Anterior cingulate cortex (tissue), 58 donors: Measurements from ENCODE around the gene PHF21B.
"Not testable (repeated sequence)": the region's sequence is repeated elsewhere in the genome, so short reads cannot be mapped to it uniquely, and the experiment has no call there.

Experiments used
- DNase-seq, 58 donors: peaks; one replicate each; lab custom pipeline; 2025; lab: John Stamatoyannopoulos, UW

Gene PHF21B

DNA sequence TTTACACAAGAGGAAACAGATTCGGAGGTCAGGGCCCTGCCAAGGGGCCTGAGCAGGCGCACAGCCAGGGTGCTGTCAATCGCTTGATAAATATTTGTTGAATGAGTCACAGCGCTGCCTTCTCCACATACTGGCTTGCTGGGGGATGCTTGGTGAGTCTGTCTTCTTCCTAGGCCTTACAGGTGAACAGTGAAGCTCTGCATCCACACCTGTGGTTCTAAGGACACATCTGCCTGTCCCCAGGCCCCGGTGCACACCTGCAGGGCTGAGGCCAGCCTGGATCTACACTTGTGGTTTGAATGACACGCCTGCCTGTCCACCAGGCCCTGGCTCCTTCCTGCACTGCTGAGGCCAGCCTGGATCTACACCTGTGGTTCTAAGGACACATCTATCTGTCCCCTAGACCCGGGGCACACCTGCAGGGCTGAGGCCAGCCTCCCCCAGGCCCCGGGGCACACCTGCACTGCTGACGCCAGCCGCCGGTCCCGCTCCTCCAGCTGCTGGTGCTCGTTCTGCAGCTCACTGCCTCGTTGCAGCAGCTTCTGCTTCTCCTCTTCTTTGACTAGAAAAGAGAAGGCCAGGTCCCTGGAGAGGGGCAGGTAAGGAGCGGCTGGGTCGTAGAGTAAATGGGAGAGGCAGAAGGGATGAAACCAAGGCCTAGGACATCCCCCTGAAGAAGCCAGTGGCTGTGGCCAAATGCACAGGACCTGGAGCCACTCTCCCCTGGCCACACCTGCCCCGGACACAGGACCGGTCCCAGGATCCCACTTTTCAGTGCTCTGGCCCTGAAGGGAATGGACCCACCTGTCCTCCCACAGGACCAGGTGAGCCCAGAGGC lies 124.6 kb downstream of the PHF21B start:
- DNase-seq: no peak

DNA sequence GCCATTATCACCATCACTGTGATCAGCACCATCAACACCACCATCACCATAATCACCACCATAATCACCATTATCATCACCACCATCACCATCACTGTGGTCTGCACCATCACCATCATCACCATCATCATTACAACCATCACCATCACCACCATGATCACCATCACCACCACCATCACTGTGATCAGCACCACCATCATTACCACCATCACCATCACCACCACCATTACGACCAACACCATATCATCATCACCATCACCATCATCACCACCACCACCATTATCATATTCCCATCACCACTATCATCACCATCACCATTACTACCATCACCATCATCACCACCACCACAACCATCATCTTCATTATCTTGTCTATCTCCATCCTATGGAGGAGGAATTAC lies 125.2 kb downstream of the PHF21B start:
- no peak for DNase-seq

DNA sequence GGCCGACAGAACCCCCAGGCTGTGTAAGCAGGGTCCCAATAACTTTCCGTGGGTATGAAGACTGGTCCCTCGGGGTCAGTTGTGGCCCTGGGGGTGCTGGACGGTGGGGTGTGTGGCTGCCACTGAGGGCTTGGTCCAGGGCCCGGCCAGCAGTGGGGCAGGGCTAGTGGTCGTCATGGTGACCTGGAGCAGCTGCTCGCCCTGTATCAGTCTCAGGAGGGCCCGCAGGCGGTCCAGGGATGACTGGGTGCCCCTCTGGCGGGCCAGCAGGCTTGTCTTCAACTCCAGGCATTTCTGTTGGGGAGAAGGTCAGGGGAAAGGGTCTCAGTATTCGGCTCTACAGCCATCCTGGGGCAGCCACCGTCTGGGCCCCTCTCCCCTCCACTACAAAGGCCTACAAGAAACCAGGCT lies 126.8 kb downstream of the PHF21B start:
- no peak for DNase-seq

DNA sequence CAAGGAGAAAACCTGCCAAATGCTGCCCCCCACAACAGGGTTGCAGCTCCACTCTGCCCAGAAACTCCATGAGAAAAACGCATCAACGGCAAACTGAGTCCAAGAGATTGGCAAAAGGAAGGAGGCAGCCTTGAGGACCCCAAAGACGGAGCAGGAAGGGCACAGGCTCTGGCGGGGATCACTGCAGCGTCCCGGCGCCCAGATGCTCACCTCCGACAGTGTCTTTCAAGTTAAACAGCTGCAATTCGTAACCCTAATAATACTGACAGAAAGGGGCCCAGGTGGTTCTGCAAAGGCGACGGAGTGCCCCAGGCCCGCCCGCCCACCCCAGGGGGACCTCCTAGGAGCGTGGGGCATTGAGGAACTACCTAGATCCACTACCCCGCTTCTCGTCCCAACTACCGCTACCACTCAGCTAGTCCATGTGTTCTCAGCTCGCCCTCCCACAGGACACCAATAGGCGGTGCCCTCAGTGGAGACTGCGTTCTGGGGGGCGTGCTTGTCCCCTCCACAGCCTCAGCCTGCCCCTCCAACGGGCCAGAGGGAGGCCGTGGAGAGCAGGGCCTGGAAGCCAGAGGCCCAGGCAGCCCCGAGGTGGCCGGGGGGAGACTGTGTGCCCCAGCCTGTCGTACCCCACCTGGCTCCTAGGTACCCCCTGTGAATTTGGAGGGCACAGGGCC lies 127.4 kb downstream of the PHF21B start:
- no peak for DNase-seq

DNA sequence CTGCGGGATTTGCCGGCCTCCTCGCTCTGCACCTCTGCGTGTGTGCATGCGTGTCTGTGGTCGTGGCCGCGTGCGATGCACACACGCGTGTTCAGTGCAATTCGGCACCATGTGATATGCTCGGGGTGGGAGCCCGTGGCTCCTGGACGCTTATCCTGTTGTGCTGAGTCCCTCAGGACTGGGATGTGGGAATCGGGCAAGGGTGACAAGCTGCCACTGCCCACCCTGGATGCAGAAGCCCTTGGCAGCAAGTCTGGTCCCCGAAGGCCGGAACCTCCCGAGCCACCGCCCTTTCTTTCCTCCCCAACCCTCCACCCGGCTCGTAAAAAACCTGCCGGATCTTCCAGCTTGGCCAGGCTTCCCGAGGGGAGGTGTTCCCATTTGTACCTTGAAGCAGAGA lies 128.2 kb downstream of the PHF21B start:
- no peak for DNase-seq

DNA sequence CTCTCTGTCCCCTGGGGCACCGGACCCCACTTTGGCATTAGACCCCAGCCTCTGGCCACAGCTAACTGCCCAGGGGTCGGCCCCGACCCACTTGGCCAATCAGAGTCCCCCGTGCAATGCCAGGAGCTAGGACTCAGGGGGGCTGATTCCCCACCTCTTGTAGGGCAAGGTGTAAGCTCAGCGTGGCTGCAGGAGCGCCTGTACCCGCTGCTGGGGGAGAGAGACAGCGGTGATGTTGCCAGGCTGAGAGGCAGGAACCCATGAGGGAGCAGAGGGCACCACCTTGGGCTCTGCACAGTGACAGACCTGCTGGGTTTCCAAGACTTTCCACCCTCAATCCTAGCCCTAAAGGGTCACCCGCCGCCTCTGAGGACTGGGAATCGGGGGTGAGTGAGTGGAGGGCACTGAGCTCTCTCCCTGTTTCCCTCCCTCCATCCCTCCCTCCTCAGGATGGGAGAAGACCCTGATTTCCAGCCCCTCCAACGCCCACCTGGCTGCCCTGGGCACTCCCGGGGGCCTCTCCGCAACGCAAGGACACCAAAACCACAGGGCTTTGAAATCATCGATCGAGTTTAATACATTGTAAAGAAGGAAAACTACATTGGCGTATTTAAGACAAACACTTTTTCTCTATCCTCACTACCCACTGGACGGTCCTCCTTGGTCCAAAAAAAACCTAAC lies 129.1 kb downstream of the PHF21B start:
- DNase-seq: no peak

DNA sequence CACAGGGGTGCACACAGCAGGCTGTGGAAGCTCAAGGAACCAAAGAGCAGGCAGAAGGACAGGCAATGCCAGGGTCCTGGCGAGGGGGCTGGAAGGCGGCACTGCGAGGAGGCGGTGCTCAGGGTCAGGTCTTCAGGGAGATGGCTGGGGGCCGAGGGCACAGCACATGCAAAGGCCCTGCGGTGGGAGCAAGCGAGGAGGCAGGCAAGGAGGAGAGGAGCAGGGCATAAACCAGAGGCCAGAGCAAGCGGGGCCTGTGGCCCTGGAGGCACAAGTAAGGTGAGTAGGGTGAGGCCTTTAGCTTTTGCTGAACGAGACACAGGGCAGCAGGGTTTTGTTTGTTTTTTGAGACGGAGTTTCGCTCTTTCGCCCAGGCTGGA lies 130.5 kb downstream of the PHF21B start:
- DNase-seq: no peak

DNA sequence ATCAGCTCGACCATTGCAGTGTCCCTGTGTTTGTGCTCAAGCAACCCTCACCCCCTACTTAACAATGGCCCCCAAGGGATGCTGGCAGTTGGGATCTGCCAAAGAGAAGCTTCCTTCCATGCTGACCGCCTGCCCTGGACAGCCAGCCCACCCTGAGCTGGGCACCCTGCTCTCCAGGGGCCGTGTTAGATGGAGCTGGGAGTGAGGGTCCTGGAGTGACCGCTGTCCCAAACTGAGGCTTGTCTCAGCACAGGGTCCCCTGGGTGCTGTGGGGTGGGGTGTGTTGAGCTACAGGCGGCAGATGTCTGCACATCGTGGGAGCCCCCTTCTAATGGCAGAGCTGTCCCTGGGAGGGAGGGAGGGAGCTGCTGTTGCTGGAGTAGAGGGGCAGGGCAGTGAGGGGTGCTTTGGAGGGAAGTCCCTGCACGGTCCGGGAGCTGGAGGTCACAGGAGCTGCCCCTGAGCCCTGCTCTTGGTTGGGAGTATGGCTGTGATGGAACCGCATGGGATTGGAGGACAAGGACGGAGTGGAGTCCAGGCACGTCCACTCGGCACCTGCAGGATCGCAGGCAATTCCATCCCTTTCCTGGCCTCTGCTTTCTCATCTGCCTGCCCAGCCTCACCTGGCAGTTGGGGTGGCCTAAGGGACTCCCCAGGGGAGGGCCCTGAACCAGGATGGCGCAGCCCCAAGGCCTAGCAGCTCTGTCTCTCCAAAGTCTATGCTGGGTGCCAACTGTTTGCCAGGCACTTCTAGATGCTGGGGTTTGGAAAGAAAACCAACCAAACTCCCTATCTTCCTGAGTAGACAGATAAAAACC lies 131.1 kb downstream of the PHF21B start:
- no peak for DNase-seq

DNA sequence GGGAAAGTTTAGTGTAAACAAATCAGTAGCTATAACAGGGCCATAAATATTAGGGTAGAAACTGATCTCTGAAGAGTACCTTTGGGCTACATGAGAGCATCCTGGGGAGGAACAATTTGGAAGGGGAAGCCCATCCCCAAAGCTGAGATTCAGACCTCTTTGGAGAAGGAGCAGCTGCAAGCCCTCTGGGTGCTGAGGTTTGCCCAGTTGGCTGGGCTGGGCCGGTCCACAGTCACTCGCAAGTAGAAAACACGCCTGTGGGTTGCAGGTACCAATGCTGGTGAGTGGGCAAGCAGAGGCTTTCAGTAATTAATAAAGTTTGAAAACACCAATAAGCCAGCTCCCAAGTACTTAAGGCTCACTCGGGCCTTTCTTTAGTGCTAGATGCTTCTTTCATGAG lies 132.9 kb downstream of the PHF21B start:
- no peak for DNase-seq

DNA sequence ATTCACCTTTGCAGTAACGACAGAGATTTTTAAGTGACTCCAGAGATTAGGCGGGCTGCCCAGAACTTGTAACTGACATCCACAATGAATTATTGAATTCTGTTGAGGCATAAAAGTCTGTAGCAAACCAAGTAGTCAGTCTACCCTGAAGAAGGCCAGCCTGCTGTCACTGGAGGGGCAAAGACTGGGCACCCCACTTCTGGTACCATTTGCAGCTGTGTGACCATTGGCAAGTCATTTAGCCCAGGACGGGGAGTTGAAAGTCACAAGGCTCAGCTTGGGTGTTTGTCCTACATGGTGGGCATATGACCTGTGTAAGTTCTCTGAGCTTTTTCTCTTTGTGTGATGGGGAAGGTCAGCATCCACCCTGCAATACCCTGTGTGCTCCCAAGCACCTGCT lies 138.0 kb downstream of the PHF21B start:
- no peak for DNase-seq

DNA sequence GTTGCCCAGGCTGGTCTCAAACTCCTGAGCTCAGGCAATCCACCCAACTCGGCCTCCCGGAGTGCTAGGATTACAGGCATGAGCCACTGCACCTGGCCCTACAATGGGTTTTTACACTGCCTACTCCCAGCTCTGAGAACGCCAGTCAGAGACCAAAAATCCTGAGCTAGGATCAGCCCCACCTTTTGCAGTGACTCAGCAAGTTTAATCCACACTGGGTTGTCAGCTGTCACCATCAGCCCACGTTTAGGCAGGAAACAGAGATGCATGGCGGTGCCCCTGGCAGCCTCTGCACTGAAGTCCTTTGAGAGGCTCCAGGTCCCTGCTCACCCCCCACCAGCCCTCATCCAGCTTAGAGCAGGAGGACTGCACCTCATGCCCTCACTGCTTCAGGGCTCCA lies 139.8 kb downstream of the PHF21B start:
- peak in 12 of 58 donors; percentile 6 to 36 (median 22) for DNase-seq

DNA sequence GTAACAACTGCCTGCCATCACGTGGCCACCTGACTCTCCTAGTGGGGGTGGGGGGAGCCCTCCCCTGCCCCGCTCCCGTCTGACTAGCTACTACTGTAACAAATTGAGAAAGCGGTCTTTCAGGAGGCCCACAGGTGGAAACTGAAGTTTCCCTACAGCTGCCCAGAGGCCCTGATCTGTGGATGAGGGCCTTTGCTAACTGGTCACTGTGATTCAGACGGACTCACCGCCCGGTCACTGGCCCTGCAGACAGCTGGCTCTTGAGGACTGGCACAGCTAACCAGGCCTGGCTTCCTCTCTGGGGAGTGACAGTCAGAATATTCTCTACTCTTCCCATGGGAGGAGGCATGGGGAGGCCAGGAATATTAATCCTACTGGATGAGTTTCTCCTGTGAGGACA lies 140.6 kb downstream of the PHF21B start:
- no peak for DNase-seq

DNA sequence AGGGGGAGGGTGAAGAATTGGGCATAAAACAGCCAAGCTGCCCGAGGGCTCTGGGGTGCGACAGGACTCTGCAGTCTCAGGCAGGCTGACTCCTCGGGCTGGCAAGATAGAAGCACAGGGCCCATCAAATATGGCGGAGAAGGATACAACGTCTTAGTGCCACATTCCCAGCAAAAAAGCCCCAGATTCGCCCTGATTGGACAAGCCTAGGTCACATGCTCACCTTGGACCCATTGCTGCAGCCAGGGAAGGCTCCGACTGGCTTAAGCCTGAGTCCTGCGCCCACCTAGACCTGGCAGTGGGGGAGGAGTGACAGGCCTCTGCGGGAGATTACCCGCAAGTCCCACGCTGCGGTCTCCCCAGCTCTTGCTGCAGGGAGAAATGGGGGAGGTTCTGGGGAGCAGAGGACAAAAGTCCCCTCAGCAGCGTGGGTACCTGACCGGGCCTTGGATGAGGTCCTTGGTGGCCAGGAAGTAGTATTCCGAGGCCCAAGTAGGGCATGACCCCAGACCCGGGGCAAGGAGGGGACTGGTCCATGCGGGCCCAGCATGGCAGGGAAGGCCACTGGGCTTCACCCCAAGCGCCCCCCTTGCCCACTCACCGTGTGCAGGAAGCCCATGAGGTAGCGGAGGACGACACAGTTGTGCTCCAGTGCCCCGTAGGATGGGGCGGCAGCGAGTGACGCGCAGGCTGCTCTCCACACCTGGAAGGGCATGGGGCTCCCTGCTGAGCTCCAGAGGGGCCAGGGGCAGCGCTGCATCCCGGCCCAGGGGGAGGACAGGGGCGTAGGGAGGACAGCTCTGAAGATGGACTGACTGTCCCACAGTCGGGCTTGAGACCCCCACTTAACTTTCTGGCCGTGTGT lies 144.4 kb downstream of the PHF21B start:
- no peak for DNase-seq

DNA sequence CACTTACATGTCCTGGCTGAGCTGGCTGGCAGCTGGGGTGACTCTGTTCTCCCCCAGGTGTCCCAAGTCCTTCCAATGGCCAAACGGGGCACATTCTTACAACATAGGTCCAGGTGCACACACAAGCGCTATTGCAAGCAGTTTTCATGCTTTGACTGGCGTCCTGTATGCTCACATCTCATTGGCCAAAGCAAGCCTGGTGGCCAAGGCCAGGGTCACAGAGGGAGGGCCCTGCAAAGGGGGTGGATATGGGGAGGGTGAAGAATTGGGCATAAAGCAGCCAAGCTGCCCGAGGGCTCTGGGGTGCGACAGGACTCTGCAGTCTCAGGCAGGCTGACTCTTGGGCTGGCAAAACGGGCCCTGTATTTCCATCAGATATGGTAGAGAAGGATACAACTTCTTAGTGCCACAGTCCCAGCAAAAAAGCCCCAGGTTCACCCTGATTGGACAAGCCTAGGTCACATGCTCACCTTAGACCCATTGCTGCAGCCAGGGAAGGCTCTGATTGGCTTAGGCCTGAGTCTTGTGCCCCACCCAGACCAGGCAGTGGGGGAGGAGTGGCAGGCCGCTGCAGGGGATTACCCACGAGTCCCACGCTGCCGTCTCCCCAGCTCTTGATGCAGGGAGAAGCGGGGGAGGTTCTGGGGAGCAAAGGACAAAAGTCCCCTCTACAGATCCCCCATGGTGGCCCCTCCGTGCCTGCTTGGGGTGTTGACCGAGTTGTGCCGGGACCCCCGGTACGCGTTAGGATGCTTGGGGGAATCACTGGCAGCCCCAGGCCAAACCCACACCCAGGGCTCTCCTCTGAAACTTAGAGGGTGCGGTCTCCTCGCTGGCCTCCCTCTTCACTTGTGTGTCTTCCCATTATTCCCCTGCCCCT lies 146.6 kb downstream of the PHF21B start:
- DNase-seq: no peak

DNA sequence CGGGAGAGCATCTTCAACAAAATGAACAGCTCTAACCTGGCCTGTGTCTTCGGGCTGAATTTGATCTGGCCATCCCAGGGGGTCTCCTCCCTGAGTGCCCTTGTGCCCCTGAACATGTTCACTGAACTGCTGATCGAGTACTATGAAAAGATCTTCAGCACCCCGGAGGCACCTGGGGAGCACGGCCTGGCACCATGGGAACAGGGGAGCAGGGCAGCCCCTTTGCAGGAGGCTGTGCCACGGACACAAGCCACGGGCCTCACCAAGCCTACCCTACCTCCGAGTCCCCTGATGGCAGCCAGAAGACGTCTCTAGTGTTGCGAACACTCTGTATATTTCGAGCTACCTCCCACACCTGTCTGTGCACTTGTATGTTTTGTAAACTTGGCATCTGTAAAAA lies 147.5 kb downstream of the PHF21B start:
- DNase-seq: no peak

DNA sequence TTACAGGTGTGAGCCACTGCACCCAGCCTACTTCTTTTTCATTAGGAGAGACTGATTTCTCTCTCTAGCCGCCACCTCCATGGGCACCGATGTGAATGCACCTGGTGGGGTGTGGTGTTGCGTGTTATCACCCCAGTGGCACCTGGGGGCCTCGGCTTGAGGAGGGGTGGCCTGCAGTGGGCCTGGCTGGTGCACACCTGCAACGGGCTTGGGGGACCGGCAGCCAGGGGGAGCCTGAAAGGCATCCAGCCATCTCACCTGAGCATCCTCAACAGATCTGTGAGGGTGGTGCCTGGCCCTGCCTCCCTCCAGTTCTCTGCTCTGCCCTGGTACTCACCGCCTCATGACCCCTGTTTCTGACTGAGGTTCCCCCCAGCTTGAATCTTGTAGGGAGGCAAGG lies 148.6 kb downstream of the PHF21B start:
- no peak for DNase-seq

DNA sequence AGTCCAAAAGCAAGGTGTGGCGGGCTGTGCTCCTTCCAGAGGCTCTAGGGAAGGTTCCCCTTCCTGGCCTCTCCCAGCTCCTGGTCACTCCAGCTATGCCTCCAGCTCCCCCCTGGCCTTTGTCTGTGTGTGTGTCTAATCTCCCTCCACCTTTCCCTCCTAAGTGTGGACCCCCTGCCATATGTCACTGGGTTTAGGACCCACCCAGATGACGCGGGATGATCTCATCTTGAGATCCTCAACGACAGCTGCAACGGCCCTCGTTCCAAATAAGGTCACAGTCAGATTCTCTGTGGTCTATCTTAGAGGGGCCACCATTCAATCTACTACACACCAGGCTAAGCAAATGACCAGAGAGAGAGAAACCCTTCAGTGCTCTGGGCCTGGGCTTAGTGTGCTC lies 149.5 kb downstream of the PHF21B start:
- DNase-seq: no peak

DNA sequence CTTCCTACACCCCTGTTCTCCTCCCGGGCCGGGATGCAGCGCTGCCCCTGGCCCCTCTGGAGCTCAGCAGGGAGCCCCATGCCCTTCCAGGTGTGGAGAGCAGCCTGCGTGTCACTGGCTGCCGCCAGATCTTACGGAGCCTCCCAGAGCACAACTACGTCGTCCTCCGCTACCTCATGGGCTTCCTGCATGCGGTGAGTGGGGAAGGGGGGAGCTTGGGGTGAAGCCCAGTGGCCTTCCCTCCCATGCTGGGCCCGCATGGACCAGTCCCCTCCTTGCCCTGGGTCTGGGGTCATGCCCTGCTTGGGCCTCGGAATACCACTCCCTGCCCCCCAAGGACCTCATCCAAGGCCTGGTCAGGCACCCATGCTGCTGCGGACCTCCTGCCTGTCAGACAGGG lies 150.2 kb downstream of the PHF21B start:
- no peak for DNase-seq

DNA sequence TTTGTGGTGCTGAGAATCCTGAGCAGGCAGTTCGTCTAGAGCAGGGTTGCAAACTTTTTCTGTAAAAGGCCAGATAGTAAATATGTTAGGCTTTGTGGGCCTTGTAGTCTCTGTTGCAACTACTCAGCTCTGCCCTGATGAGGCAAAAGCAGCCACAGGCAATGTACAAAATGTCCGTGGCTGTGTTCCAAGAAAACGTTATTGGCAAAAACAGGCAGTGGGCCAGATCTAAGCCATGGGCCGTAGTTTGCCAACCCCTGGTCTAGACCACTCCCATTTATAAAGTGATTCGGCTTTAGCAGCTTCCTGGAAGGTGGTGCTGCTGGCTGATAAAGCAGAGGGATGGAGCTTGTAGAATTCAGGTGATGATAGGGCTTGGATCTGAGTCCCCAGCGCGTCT lies 151.0 kb downstream of the PHF21B start:
- not testable (repeated sequence) for DNase-seq
